Stimulated activated naive CD4-positive, alpha-beta T cell (primary cell): Measurements from ENCODE around the gene RPL27A.

ENCODE experiments used
- DNase-seq, 6 experiments: peaks; one replicate each; lab custom pipeline; 2025; lab: John Stamatoyannopoulos, UW

The RPL27A gene

DNA sequence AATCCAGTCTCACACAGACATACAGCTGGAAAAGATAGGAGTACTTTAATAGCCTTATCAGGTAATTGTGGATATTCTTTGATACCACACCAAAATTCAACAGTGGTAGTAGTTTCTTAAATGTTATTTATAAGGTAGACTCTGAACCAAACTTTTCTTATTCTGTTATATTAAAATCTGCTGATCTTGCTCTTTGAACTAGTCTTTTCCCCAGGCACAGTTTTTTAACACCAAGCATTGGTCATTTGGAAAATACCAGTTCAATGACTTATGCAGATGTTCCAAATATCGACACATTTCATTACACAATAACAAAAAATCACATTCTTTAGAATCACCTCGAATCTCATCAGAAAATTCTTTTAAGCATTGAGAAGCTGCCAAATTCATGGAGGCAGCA, 7.7 kb upstream of the RPL27A start:
- no peak for DNase-seq

DNA sequence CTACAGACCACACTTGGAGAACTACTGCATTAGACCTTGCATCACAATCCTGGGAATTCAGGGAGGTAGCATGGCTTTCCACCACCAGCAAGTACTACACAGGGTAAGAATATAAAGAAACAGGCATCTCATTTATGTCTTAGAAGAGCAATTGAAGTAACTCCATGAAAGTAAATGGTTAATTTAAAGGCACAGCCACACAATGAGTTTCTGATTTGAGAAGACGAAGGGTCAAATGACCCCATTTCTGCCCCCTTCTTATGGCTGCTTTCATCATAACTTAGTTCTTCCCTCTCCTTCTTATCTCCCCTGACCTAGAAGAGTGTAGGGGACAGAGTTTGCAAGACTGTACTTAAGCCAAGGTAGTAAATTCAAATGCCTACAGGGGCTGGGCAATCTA, 6.1 kb upstream of the RPL27A start:
- DNase-seq = no peak

DNA sequence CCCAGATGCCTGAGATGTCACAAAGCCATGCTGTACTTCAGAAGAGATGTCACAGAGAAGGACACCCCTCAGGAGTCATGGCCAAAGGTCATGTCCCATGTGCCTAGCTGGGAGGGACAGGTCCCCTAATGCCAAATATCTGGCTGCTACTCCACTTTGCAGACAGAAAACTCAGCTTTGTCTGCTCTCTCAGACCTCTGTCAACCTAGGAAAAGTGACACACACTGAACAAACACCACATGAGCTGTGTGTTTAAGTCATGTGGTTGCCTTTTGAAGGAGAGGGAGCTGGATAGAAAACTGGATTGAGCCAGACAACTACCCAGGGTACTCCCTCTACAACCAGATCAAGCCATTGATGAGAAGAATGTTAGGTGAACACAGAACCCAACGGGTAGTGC, 3.6 kb upstream of the RPL27A start:
- no peak for DNase-seq

DNA sequence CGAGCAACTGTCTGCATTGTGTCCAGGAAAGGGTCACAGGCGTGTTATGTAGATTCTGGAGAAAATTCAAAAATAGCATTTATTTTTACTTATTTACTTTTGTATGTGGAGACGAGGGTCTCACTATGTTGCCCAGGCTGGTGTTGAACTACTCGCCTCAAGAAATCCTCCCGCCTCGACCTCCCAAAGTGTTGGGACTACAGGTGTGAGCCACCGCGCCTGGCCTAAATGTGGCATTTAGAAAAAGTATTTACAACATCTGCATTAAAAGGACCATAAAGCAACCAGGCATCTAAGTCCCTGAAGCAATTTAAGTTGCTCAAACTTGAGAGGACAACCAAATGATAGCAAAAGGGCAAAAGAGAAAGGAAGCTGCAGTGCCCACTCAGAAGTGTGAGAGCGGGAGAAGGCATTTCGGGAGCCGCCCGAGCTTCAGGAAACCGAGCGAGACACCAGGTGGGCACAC, 722 bp upstream of the RPL27A start:
- DNase-seq = no peak

DNA sequence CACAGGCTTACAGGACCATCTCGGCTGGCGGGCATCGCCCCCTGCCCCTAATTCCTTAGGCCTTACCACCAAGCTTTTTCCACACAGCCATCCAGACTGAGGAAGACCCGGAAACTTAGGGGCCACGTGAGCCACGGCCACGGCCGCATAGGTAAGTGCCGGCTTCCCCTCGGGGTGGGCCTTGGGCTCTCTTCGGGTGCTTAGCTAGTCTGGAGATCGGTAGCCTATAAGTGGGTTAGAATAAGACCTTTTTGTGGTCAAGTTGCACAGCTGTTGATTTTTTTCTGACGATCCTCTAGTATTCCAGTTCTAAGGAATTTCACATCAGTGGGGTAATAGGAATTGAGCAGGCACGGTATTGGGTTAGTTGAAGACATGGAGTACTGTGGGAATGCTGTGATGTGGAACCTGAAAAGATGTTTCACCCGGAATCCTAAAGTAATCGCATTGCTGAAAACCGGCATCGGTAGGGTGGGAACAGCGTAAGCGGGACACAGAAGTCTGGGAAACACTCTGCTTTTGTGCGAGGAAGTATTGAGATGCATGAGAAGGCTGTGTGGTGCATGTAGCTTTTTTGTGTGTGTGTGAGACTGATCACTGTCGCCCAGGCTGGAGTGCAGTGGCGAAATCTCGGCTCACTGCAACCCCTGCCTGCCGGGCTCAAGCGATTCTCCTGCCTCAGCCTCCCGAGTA, 669 bp downstream of the RPL27A start:
- DNase-seq = peak in 1 of 6 experiments; percentile 28

DNA sequence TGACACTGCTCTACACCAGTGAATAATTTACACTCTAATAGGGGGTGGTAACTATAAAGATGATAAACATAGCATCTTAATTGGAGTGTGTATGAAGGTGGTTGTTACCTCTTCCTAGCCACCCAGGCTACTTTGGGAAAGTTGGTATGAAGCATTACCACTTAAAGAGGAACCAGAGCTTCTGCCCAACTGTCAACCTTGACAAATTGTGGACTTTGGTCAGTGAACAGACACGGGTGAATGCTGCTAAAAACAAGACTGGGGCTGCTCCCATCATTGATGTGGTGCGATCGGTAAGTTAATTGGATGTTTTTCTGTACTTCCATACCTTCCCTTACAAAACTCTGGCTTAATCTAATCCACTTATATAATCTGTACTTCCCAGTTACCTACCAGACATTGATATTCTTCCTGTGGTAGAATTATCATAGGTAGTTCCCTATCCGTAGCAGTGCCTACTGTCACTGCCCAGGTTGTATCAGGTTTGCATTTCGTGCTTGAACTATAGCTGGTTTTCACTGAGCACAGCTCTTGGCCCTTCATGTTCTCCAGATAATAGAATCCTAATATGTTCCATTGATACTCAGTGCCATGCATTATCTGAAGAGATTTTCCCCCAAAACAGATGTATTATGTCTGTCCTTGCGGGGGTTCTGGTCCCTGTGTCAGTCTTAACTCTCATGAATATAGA, 2.2 kb downstream of the RPL27A start:
- DNase-seq = no peak

DNA sequence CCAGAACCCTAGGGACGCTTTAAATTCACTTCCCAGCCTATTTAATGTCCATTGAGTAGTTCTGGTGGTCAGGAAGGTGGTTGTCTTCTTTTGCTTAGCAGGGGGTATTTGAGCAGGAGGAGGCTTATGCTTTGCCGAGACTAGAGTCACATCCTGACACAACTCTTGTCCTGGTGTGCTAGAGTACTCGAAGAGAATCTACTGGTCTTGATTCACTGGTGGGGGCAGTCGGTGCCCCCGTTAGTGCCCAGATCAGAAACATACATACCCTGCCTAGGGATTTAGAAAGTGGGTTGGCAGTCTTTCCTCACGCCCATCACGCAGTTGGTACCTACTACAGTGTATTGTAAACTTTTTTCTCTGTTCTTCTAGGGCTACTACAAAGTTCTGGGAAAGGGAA, 2.7 kb downstream of the RPL27A start:
- no peak for DNase-seq

DNA sequence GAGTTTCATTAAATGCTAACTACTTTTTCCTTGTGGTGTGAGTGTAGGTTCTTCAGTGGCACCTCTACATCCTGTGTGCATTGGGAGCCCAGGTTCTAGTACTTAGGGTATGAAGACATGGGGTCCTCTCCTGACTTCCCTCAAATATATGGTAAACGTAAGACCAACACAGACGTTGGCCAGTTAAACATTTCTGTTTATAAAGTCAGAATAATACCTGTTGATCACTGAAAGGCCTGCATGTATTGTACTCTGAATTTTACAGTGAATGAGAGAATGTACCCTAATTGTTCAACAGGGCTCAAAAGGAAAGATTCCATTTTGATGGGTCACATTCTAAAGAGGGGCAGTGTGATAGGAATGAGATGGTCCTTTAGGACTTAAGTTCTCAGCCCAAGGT, 3.2 kb downstream of the RPL27A start:
- DNase-seq = no peak

DNA sequence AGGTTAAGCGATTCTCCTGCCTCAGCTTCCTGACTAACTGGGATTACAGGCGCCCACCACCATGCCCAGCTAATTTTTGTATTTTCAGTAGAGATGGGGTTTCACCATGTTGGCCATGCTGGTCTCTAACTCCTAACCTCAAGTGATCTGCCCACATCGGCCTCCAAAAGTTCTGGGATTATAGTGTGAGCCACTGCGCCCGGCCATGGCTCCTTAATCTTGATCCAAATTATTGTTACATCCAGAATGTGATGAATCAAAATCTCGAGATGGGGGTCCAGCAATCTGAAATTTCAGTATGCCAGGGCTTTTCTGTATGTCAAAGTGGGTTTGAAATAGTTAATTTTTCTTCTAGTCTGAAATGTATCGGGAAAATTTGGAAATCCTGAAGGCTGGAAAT, 3.7 kb downstream of the RPL27A start:
- no peak for DNase-seq

DNA sequence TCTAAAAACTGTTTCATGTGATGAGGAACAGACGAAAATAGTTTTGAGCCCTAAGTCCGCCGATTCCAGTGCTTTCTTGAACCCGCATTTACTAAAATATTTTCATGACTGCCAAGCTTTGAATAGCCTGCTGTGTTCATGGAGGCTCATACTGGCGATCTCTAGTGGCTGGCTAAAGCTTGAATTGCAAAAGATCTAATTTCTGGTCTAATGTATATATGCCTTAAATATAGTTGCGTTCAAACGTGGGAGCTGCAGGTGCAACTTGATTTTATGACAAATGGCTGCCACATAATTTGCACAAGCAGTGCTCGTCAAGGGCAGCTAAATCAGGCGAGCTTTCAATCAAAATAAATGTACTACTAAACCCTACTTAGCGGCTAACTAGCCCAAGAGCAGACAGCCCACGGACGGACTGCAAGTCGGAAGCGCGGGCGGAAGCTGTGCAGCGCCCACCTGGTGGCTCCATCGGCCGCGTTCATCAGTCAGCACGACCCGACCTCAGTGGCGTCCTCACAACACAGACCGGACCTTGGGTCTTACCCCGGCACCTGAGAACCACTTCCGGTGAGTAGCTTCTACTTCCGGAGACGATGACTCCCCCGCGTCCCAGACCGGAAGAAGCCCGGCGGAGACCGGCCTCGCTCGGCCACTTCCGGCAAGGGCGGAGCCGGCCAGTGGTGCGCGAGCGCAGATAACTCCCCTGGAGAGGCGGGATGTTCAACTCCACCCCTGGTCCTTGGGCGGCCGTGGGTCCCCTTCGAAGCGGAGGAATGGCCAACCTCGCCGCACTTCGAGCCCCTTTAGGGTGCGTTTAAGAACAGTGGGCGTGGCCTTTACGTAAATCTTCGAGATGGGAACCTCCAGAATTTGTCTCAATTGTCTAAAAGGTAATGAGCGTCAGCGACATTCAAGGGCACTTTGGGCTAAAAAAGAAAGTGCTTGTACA, 6.1 kb downstream of the RPL27A start:
- peak; percentile 52 to 80 (median 64) for DNase-seq

DNA sequence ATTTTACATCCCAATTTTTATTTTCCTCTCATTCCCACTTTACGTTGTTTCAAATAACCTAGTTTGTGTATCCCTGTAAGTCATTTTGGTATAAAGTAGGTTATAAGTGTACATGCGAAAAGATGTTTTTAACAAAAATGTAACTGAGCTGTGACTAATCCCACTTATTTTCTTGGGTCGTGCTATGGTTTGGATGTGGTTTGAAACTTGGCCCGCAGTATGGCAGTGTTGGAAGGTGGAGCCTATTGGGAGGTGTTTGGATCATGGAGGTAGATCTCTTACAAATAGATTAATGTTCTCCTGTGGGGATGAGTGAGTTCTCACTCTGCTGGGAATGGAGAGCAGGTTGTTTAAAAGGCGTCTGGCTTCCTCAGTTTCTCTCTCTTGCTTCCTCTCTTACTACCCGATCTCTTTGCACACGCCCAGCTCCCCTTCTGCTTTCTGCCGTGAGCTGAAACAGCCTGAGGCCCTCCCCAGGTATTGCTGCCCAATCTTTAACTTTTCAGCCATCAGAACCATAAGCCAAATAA, 7.2 kb downstream of the RPL27A start:
- DNase-seq = no peak

DNA sequence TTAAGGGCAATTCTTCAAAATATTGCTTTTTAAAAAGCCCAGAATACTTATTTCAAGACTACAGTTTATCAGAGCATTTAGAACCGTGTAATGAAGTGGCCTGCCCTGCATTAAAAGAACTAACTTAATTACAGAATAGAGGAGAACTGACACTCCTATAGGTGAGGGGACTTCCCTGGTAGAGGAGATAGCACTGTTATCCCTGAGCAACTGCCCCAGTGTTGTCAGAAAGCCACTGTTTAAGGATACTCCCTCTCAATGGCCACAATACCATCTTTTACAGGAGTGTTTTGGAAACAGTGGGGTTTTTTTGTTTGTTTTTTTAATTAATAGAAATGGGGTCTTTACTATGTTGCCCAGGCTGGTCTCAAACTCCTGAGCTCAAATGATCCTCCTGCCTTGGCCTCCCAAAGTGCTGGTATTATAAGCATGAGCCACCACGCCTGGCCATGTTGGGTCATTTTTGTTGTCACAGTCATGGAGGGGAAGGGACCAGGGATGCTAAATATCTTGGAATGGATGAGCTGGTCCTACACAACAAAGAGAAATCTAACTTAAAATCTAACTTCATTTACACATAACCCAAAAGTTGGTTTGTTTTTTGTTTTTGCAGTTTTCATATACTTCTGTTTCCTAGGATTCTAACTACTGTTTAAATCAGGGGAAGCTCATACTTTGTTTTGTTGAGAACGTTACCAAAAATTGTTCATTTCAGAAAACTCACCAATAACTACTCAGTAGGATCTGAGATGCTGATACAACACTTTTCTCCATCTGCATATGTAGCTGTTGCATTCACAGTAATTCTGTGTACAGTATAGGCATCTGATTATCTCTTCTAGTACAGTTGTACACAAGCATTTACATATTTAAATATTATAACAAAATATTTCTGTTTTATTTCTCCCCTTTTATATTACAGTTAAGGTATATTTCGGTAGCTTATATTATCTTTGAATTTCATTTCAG, 8.1 kb downstream of the RPL27A start:
- no peak for DNase-seq

DNA sequence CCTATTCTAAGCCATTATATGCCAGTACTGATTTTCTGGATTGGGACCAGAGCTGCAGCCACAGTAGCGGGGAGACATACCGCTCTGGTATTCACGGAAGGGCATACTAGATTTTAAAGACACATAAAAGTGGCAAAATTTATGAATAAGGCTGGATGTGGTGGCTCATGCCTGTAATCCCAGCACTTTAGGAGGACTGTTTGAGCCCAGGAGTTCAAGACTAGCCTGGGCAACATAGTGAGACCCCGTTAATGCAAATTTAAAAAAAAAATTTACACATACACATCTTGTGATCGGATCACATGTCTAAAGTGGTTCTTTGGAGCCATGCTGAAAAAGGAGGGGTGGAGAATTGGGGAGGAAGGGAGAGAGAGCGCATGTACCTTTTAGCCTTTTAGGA, 9.0 kb downstream of the RPL27A start:
- DNase-seq = no peak

DNA sequence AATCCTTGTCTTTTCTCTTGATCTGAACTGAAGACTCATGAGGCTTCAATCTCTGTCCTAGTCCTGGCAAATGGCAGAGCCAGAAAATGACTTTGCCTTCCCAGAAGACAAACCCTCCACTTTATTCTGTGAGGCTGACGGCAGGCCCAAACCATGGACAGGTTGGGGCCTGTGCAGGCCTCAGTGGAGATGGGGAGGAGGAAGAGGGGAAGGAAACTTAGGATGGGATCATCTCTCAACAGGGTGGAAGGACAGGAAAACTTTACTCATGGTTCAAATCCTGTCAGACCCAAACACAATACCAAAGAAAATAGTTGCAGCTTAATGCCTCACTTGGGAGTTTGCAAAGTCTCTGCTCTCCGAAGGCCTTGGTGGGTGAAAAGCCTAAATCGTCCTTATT, 9.8 kb downstream of the RPL27A start:
- DNase-seq = no peak

DNA sequence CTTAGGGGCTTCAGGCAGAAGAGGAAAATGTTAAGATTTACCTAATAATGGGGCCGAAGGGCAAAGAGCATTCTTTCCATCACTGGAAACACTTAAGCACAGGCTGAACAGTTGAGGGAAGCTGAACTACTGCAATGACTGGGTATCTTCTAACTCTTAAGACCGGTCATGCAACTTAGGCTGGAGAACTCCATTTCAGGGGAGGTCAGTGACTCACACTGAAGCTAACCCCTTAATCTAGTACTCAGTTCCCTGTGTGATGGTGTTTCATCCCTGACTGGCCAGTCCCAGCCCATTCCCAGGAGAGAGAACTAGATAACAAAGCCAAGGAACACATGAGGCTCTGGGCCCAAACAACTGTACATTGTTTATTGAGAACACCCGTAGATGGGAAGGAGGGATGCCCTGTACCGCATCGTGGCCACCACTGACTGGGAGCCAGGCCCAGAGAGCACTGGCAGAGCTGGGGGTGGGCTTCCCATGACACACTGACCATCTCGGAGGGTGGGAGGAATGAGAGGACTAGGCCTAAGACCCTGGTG, 10.5 kb downstream of the RPL27A start:
- no peak for DNase-seq

DNA sequence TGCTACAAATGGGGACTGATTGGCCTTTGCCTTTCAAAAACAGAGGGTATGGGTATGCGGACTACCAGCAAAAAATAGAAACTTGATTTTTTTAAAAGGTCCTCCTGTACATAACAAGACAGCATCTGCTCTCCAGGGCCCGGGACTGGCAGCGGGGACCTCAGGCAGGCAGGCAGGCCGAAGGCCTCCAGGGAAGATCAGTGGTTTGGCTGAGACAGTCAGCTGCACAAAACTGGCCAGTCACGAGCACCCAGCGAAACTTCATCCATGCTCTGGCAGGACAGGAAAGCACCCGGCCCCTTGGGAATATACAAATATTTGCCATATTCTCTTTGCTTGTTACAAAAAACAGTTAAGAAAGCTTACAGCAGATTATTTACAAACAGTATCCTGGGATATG, 11.0 kb downstream of the RPL27A start:
- no peak for DNase-seq

DNA sequence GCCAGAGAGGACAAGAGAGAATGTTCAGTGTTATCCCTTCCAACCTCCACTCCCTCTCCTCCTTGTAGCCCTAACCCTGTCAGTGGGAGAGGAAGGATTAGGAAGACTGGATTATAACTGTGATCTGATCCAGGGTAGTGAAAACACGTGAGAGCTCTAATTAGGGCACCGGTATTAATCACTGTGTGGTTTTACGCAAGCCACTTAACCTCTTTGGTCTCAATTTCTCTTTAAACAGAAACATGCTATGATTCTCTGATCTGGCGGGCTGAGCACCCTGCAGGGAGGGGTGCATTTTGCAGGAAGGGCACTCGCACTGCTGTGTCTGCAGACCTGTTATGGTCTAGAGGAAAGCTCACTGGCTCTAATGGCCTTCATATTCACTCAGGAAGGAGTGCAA, 11.5 kb downstream of the RPL27A start:
- DNase-seq = no peak

DNA sequence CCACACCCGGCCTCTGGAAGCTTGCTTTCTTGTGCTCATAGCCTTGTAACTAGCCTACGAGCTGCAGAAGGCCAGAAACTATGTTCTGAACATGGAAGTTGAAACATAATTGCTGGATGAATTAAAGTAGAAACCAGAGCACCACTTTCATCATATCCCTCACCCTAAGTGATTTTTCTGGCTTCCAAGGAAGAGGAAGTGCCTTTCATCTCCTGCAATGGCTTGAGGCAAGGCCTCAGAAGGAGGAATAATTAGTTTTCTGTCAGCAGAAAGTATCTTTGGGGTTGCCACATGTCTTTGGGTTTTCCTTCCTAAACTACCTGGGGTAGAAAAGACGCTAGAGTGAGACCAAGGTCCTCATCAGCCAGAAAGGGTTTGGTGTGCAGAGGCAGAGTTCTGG, 14.5 kb downstream of the RPL27A start:
- no peak for DNase-seq

DNA sequence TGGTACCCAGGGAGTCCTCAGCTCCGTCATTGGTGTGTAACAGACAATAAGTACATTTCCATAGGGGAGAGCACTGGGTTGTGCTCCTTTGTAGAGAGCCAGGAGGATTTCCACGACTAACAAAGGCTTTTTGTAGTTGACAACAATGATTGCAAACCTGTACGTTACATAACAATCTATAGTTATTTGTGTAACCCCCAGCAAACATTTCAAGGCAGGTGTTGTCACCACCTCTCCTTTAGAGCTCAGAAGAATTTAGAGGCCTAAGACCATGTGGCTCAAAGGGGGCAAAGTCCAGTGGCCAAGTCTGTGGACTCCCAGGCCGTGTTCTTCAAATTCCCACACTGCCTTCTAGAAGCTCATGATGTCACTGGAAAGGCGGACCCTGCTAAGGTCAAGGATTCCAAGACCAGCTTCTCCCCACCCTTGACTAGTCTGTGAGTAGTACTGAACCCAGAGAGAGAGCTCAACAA, 15.8 kb downstream of the RPL27A start:
- DNase-seq = no peak

DNA sequence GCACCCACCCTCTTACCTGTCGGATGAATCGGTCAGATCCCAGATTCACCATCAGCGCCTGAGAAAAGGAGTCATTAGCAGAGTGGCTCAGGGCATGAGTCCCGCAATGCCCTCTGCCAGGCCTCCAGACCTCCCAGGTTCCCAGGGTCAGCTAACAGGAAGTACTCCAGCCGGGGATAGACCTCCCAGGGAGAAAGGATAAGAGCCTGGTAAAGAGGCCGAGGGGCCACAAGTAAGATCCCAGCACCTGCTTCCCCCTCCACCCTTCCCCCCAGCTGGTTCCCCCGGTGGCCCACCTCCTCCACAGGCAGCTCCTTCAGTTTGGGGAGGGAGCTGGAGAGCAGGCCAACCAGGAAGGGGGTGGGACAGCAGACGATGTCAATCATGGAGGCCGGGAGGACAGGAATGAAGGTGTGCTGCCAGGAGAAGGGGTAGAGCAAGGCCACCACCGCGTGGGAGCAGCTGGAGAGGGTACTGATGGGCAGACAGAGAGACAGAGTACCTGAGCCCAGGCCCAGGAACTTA, 16.4 kb downstream of the RPL27A start:
- no peak for DNase-seq

DNA sequence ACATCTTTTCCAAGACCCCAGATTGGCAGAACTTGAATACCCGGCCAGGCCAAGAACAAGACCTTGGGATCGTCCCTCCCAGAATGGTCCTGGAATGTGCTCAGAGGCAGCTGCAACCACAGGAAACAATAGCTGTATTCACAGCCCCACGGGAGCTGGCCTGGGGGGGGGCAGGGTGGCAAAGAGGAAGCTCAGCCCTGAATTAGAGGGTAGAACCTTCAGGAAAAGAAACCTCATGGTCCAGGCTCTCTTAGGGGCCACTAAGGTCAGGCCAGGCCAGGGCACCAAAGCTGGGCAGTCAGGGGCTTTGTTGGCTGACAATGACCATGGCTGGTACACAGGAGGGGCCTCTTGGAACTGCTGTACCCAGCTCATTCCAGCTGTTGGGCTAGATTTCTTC, 17.3 kb downstream of the RPL27A start:
- DNase-seq = no peak
